ENCODE measurements around the gene STARD10.

STARD10 gene

DNA sequence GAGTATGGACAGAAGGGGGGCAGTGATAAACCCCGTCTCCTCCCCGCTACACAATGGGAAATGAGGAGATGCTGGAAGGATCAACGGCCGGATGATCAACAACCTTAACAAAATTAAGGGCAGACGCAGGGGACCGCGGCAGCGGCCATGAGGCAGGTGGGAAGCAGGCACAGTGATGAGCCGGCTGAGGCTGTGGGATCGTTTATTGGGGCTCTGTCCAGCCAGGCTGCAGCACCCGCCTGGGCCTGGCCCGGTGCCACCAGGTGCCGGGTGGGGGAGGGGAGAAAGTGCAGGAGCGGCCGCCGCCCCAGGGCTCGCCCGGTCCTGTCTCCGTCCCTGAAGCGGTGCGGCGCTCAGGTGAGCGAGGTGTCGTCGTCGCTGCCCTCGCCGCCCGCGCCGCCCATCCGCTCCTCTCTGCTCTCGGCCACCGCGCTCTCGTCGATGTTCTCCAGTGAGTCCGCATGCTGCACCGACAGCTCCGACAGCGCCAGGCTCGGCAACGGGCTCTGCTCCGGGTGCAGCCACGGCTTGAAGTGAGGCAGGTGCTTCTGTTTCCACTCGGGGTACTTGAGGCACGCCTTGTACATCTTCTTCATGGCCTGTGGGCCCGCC lies 39.2 kb downstream of the STARD10 start:
- in situ Hi-C loops (cut with HindIII; ENCODE audit: low pct_ligation_motif_present, low pct_unique_long_range_greater_than_20kb, low sequenced_read_pairs), result loop anchor here (10.0 kb wide), 1 partner anchor 60 kb away; the partner anchor contains the start of gene ATG16L2
- no peak for DNase-seq

GRCh38 chr11:72754149-72754543 lies 39.7 kb downstream of the STARD10 start:
- in situ Hi-C loops (cut with HindIII; ENCODE audit: low pct_ligation_motif_present, low pct_unique_long_range_greater_than_20kb, low sequenced_read_pairs), result loop anchor here (10.0 kb wide), 1 partner anchor 61 kb away; the partner anchor contains the start of gene ATG16L2
- no peak for DNase-seq

- DNase-seq, result no peak
- in situ Hi-C loops (cut with HindIII; ENCODE audit: low pct_ligation_motif_present, low pct_unique_long_range_greater_than_20kb, low sequenced_read_pairs), result loop anchor here (10.0 kb wide), 1 partner anchor 61 kb away; the partner anchor contains the start of gene ATG16L2
These were observed 40.3 kb downstream of the STARD10 start for GRCh38 chr11:72753341-72754148.

DNA sequence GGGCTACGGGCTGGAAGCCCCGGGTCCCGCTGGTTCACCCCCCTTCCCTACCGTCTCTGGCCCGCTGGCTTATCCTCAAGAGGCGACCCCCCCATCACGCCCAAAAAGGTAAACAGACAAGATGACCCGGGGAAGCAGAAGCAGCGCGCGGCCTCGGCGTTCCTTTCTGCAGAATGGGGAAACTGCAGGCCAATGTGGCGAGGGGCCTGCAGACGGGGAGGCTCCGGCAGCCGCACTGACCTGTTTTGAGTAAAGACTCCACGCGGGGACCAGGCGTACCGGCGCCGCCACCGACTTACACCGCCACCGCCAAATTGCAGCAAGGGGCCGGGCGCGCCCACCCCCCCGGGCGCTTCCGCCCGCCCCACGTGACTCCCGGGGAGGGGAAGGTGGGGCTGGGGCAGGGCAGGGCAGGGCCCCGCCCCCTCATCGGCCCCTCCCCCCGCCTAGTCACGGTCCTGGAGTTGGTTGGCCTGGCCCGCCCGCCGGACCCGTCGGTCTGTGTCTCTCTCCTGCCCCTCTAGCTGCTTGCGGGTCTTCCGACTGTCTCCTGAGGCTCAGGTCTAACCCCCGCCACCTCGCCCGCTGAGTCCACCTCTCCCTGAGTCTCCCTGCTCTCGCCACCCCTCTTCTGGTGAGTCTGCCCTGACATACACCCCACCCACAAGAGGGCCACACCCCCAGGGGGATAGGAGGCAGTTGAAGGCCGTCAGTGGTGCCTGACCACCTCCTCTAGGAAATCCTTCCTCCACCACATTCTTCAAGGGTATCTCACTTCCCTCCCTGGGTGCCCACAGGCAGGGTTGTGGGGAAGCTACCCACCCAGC lies 41.5 kb downstream of the STARD10 start, which contains the start of gene ARAP1:
ARAP1 (minus strand) TSS at position 321 of the 827 bp plus-strand sequence. CDS start 25,280 bp downstream, outside the sequence.
- in situ Hi-C loops (cut with HindIII; ENCODE audit: low pct_ligation_motif_present, low pct_unique_long_range_greater_than_20kb, low sequenced_read_pairs), result loop anchor here (10.0 kb wide), 1 partner anchor 62 kb away; the partner anchor contains the start of gene ATG16L2
- DNase-seq, result peak; percentile 86

- DNase-seq, result no peak
- in situ Hi-C loops (cut with HindIII; ENCODE audit: low pct_ligation_motif_present, low pct_unique_long_range_greater_than_20kb, low sequenced_read_pairs), result loop anchor here (10.0 kb wide), 1 partner anchor 63 kb away; the partner anchor contains the start of gene ATG16L2
These were observed 42.4 kb downstream of the STARD10 start for GRCh38 chr11:72751116-72752087.

DNA sequence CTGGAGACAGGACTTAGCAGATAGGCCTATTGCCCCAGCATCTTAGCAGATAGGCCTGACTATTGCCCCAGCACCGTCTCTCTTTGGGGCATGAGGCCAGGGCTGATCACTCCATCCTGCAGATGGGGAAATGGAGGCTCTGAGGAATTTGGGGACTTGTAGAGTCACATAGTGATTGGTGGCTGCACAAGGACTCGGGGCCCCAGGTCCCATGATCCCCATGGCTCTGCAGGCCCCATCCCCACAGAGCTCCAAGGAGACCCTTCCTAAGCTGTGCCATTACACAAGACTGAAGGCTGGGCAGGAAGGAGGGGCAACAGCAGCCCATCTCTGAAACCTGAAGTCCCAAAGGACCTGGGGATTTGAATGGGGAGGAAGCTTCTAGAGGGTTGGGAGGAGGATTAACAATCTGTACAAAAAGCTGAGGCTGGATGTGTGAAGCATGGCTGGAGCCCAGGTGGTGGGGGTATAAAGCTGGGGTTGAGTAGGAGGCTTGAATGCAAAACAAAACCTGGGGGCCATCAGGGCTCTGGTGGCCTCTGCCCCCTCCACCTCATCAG lies 43.2 kb downstream of the STARD10 start:
- DNase-seq, result no peak
- in situ Hi-C loops (cut with HindIII; ENCODE audit: low pct_ligation_motif_present, low pct_unique_long_range_greater_than_20kb, low sequenced_read_pairs), result loop anchor here (10.0 kb wide), 1 partner anchor 64 kb away; the partner anchor contains the start of gene ATG16L2

GRCh38 chr11:72750086-72750485 lies 43.8 kb downstream of the STARD10 start:
- in situ Hi-C loops (cut with HindIII; ENCODE audit: low pct_ligation_motif_present, low pct_unique_long_range_greater_than_20kb, low sequenced_read_pairs), result loop anchor here (10.0 kb wide), 1 partner anchor 65 kb away; the partner anchor contains the start of gene ATG16L2
- DNase-seq, result no peak

- DNase-seq, result no peak
- in situ Hi-C loops (cut with HindIII; ENCODE audit: low pct_ligation_motif_present, low pct_unique_long_range_greater_than_20kb, low sequenced_read_pairs), result no loop called here
These were observed 46.5 kb downstream of the STARD10 start for GRCh38 chr11:72747289-72747855.

- in situ Hi-C loops (cut with HindIII; ENCODE audit: low pct_ligation_motif_present, low pct_unique_long_range_greater_than_20kb, low sequenced_read_pairs), result no loop called here
- no peak for DNase-seq
These were observed 47.0 kb downstream of the STARD10 start for GRCh38 chr11:72746821-72747220.

- in situ Hi-C loops (cut with HindIII; ENCODE audit: low pct_ligation_motif_present, low pct_unique_long_range_greater_than_20kb, low sequenced_read_pairs), result no loop called here
- no peak for DNase-seq
These were observed 47.8 kb downstream of the STARD10 start for GRCh38 chr11:72745925-72746550.

- no peak for DNase-seq
- in situ Hi-C loops (cut with HindIII; ENCODE audit: low pct_ligation_motif_present, low pct_unique_long_range_greater_than_20kb, low sequenced_read_pairs), result no loop called here
These were observed 48.3 kb downstream of the STARD10 start for GRCh38 chr11:72745511-72745910.

GRCh38 chr11:72744474-72744873 lies 49.4 kb downstream of the STARD10 start:
- in situ Hi-C loops (cut with HindIII; ENCODE audit: low pct_ligation_motif_present, low pct_unique_long_range_greater_than_20kb, low sequenced_read_pairs), result no loop called here
- DNase-seq, result no peak

GRCh38 chr11:72743321-72744221 lies 50.3 kb downstream of the STARD10 start:
- DNase-seq, result no peak
- in situ Hi-C loops (cut with HindIII; ENCODE audit: low pct_ligation_motif_present, low pct_unique_long_range_greater_than_20kb, low sequenced_read_pairs), result no loop called here

DNA sequence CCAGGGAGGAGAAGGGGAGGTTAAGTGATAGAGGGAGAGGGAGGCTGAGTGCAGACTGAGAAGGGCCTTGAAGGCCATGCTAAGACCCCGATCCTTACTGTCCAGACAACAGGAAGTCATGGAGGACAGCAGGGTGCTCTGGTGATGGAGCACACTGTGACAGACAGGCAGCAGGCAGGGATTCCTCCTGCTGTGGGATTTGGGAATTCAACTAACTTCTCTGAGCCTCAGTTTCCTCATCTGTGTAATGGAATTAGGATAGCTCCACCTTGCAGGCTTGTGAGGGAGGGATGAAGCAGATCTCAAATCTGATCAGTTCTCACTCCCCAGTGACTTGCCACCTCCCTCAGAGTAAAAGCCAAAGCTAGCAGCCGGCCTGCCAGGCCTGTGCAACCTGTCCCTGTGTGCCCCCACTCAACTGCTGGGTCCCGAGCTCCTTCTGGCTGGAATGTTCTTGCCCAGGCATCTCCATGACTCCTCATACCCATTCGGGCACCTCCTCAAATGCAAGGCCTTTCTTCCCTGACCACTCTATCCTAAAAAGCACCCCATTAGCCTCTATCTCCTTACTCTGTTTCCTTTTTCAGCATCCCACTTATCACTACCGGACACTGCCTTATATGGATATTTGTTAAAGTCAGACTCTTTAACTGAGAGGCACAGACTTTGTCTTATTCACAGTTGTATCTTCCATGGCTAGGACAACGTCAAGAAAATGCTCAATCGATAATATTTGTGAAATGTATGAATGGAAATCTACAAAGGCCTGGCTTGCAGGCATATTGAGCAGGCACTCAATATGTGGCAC lies 51.1 kb downstream of the STARD10 start:
- in situ Hi-C loops (cut with HindIII; ENCODE audit: low pct_ligation_motif_present, low pct_unique_long_range_greater_than_20kb, low sequenced_read_pairs), result no loop called here
- no peak for DNase-seq

Data from ACHN (cell line).